Testis (tissue), 3 donors: ENCODE results near the gene CLEC16A. TPM values are rescaled to one million over a fixed set of nuclear protein-coding genes. Genes with fewer than 3 reads are reported as not detected.

ENCODE experiments used
- DNase-seq: peaks from one replicate; pipeline ENCODE4 v3.0.0-alpha.2; 2019
- H3K27ac ChIP-seq, 2 donors: fragments of 200-600 bp; sonication (generic); one replicate each; pipeline ENCODE4 v1.5.1; 2019
- H3K27me3 ChIP-seq: fragments of 200-600 bp; sonication (generic); one replicate; pipeline ENCODE4 v1.5.1; 2019
- H3K36me3 ChIP-seq: fragments of 200-600 bp; sonication (generic); one replicate; pipeline ENCODE4 v1.5.1; 2017; ENCODE audit warnings: low read depth; ENCODE audit errors: missing control alignments
- H3K4me1 ChIP-seq: fragments of 200-600 bp; sonication (generic); one replicate; pipeline ENCODE4 v1.5.1; 2019
- H3K4me3 ChIP-seq, 2 donors: fragments of 200-600 bp; sonication (generic); one replicate each; pipeline ENCODE4 v1.5.1; 2017 to 2019
- H3K9me3 ChIP-seq: fragments of 200-600 bp; sonication (generic); one replicate; pipeline ENCODE4 v1.5.1; 2017
- CTCF ChIP-seq, 3 experiments: fragments of 450-650 bp in 2 of 3; fragments of 200-600 bp in 1 of 3; sonication (generic) in 1 of 3; IDR thresholded peaks; one replicate each; pipeline ENCODE4 v1.5.1; 2016 to 2019; ENCODE audit warnings: antibody characterized with exemption in 3 of 3, mild to moderate bottlenecking in 2 of 3, moderate library complexity in 1 of 3
- POLR2A ChIP-seq: fragments of 450-650 bp; IDR thresholded peaks from one replicate; pipeline ENCODE4 v1.6.1; 2017; ENCODE audit warnings: antibody characterized with exemption, mild to moderate bottlenecking, moderate library complexity
- WGBS, 2 donors: methylation state at CpG; one replicate each; pipeline ENCODE4 v1.1.5; 2018; 5-methylcytosine and 5-hydroxymethylcytosine counted together
- intact Hi-C: fragments of 100-400 bp; cut with DNase I; formaldehyde crosslinking; loops from one replicate; pipeline ENCODE4 v1.15.1; 2023; ENCODE audit warnings: low total_unique reads
- polyA plus RNA-seq: library from polyadenylated mRNA; stranded (reverse); fragments of 350-450 nt; fragmentation: Illumina TruSeq; extraction: RNeasy Lipid Tissue Mini Kit (QIAGEN cat#74804); gene quantifications from one replicate; pipeline ENCODE4 v1.2.3, GENCODE V29; 2014; ENCODE audit warnings: low read depth, low replicate concordance; ENCODE audit not compliant: insufficient read depth
- total RNA-seq, 2 donors: library from RNA; depleted of rRNA; stranded (reverse); fragments of >200 nt; gene quantifications; one replicate each; pipeline ENCODE4 v1.2.3, GENCODE V29; 2016

The CLEC16A gene
- total and polyA plus RNA-seq, 3 donors from 2014 or later = 93.9 to 126 (median 122) TPM

GRCh38 chr16:11022002-11022401, 77.6 kb downstream of the CLEC16A start:
- Histone ChIP-seq H3K9me3 (no peaks in the 10 kb centered on the region), H3K4me3 (no peak overlapping the region), H3K36me3 (no peaks in the 10 kb centered on the region), H3K4me1 (no peaks in the 10 kb centered on the region), H3K27ac (no peak overlapping the region), H3K27me3 (no peaks in the 10 kb centered on the region)
- intact Hi-C loops = no loop called here
- 94 to 96% methylated on average over 3 of the region's 3 CpGs for WGBS, 2 donors
- no peak for DNase-seq
- TF ChIP-seq CTCF (IDR thresholded peaks at IDR 0.05) (no peak), POLR2A (no peak)

GRCh38 chr16:11023262-11024039, 79.1 kb downstream of the CLEC16A start:
- 81 to 92% methylated on average over 3 of the region's 3 CpGs for WGBS, 2 donors
- no peaks in the 10 kb centered on the region for H3K27me3 ChIP-seq
- TF ChIP-seq POLR2A (no peak), CTCF (IDR thresholded peaks at IDR 0.05) (no peak)
- no peak for DNase-seq
- H3K4me1 ChIP-seq = no peaks in the 10 kb centered on the region
- H3K27ac ChIP-seq = no peak overlapping the region
- H3K36me3 ChIP-seq = no peaks in the 10 kb centered on the region
- intact Hi-C loops = no loop called here
- no peaks in the 10 kb centered on the region for H3K9me3 ChIP-seq
- H3K4me3 ChIP-seq = no peak overlapping the region

- Histone ChIP-seq H3K4me1 (no peaks in the 10 kb centered on the region), H3K27ac (no peak overlapping the region), H3K27me3 (no peaks in the 10 kb centered on the region), H3K9me3 (no peaks in the 10 kb centered on the region), H3K36me3 (no peaks in the 10 kb centered on the region), H3K4me3 (no peak overlapping the region)
- DNase-seq = no peak
- no peak for TF ChIP-seq CTCF (IDR thresholded peaks at IDR 0.05)
- no peak for TF ChIP-seq POLR2A
- intact Hi-C loops = no loop called here
- WGBS, 2 donors = 94 to 97% methylated on average over 8 to 9 of the region's 9 CpGs
Measured at GRCh38 chr16:11024333-11025053, 80.1 kb downstream of the CLEC16A start.

GRCh38 chr16:11025120-11025531, 80.8 kb downstream of the CLEC16A start:
- H3K27me3 ChIP-seq = no peaks in the 10 kb centered on the region
- TF ChIP-seq CTCF (IDR thresholded peaks at IDR 0.05) = no peak
- no peaks in the 10 kb centered on the region for H3K36me3 ChIP-seq
- 93 to 95% methylated on average over 3 of the region's 3 CpGs for WGBS, 2 donors
- H3K27ac ChIP-seq = no peak overlapping the region
- no peaks in the 10 kb centered on the region for H3K9me3 ChIP-seq
- no peaks in the 10 kb centered on the region for H3K4me1 ChIP-seq
- DNase-seq = no peak
- H3K4me3 ChIP-seq = no peak overlapping the region
- intact Hi-C loops = no loop called here
